H1 (cell line): ENCODE measurements around the gene MRPL19. TPM values are rescaled to one million over a fixed set of nuclear protein-coding genes. Genes with fewer than 3 reads are reported as not detected.

Source experiments
- CTCF ChIA-PET: fragments of 300-600 bp; sonication (Branson Sonifier 250); formaldehyde crosslinking; loops from one replicate; lab custom pipeline; 2021; ENCODE audit not compliant: partially characterized antibody; lab: Charles Lee
- POLR2A ChIA-PET: fragments of 300-600 bp; sonication (Branson Sonifier 250); formaldehyde crosslinking; loops from one replicate; lab custom pipeline; 2021; ENCODE audit warnings: inconsistent platforms; ENCODE audit not compliant: partially characterized antibody; lab: Charles Lee
- DNase-seq, 2 experiments: peaks; one replicate each; pipeline versions ENCODE4 v3.0.0 to v3.0.0-alpha.2; 2010 to 2022; ENCODE audit warnings: low spot score in 2 of 2, low read depth in 1 of 2, mixed read lengths in 1 of 2
- FAIRE-seq: peaks from 2 replicates; lab custom pipeline; 2011; peaks lifted over from hg19 to GRCh38; lab: Jason Lieb, UNC
- H2AFZ ChIP-seq: 2 replicates; pipeline ENCODE4 v1.8.1; 2012; ENCODE audit warnings: low read length, inconsistent platforms
- H2AK5ac ChIP-seq: 2 replicates; pipeline ENCODE4 v1.6.1; 2013; ENCODE audit warnings: low read depth, low read length
- H2BK120ac ChIP-seq: replicated peaks from 2 replicates; pipeline ENCODE3; 2013; ENCODE audit warnings: low read depth, low read length, inconsistent platforms
- H2BK12ac ChIP-seq: 2 replicates; pipeline ENCODE4 v1.6.1; 2013; ENCODE audit warnings: low read depth, low read length
- H2BK15ac ChIP-seq: 2 replicates; pipeline ENCODE4 v1.6.1; 2013; ENCODE audit warnings: low read length
- H2BK20ac ChIP-seq: 2 replicates; pipeline ENCODE4 v1.6.1; 2013; ENCODE audit warnings: low read length
- H2BK5ac ChIP-seq: 2 replicates; pipeline ENCODE4 v1.6.1; 2013; ENCODE audit warnings: low read depth, low read length
- H3K14ac ChIP-seq: 2 replicates; pipeline ENCODE4 v1.6.1; 2013; ENCODE audit warnings: inconsistent platforms; ENCODE audit not compliant: insufficient read length
- H3K18ac ChIP-seq: 2 replicates; pipeline ENCODE4 v1.6.1; 2013; ENCODE audit warnings: low read length; ENCODE audit errors: extremely low read depth
- H3K23ac ChIP-seq: 2 replicates; pipeline ENCODE4 v1.6.1; 2013; ENCODE audit warnings: inconsistent platforms; ENCODE audit not compliant: insufficient read length
- H3K23me2 ChIP-seq: 2 replicates; pipeline ENCODE4 v1.6.1; 2013; ENCODE audit warnings: low read depth, low read length
- H3K27ac ChIP-seq: 2 replicates; pipeline ENCODE4 v1.6.1; 2011; ENCODE audit warnings: low read depth, low read length, inconsistent platforms
- H3K27me3 ChIP-seq, 4 experiments: replicated peaks in 1 of 4; 1 replicate in 1 of 4; 2 replicates in 3 of 4; pipeline versions ENCODE4 v1.6.1 to v1.8.1; 2011 to 2013; ENCODE audit warnings: low read length in 3 of 4, mild to moderate bottlenecking in 3 of 4, inconsistent platforms in 2 of 4, mixed read lengths in 2 of 4, moderate library complexity in 1 of 4; ENCODE audit not compliant: control insufficient read depth in 3 of 4, insufficient read depth in 3 of 4; ENCODE audit errors: extremely low read depth in 1 of 4
- H3K36me3 ChIP-seq, 4 experiments: 2 replicates each; pipeline versions ENCODE4 v1.6.1 to v1.8.1; 2011 to 2013; ENCODE audit warnings: mild to moderate bottlenecking in 4 of 4, low read length in 3 of 4, moderate library complexity in 2 of 4, control low read depth in 1 of 4, inconsistent platforms in 1 of 4; ENCODE audit not compliant: insufficient read depth in 4 of 4, control insufficient read depth in 2 of 4
- H3K4ac ChIP-seq: replicated peaks from 2 replicates; pipeline ENCODE3; 2013; ENCODE audit warnings: low read length, low read depth, mixed read lengths, inconsistent platforms; ENCODE audit not compliant: insufficient read length
- H3K4me1 ChIP-seq, 4 experiments: replicated peaks in 1 of 4; 1 replicate in 1 of 4; 2 replicates in 3 of 4; pipeline versions ENCODE4 v1.6.1 to v1.8.1; 2011 to 2013; ENCODE audit warnings: low read length in 3 of 4, inconsistent platforms in 2 of 4, mixed read lengths in 1 of 4; ENCODE audit not compliant: insufficient read depth in 4 of 4, control insufficient read depth in 3 of 4
- H3K4me2 ChIP-seq, 2 experiments: 2 replicates each; pipeline versions ENCODE4 v1.6.1 to v1.8.1; 2011 to 2013; ENCODE audit warnings: low read depth in 2 of 2, low read length in 2 of 2, control low read depth in 1 of 2, inconsistent platforms in 1 of 2, mild to moderate bottlenecking in 1 of 2; ENCODE audit not compliant: insufficient read depth in 1 of 2
- H3K4me3 ChIP-seq, 4 experiments: fragments of 200-600, 300-600 bp in 1 of 4; sonication (generic), shearing (Covaris generic), sonication (Bioruptor Twin) in 1 of 4; 2 replicates each; pipeline versions ENCODE4 v1.5.1 to v1.8.1; 2011 to 2016; ENCODE audit warnings: low read length in 4 of 4, low read depth in 3 of 4, control low read depth in 2 of 4, inconsistent platforms in 2 of 4, mild to moderate bottlenecking in 2 of 4, mixed read lengths in 1 of 4, moderate library complexity in 1 of 4; ENCODE audit not compliant: insufficient read depth in 2 of 4; ENCODE audit errors: extremely low read depth in 1 of 4
- H3K56ac ChIP-seq: replicated peaks from 2 replicates; pipeline ENCODE3; 2013; ENCODE audit warnings: low read depth, mild to moderate bottlenecking, mixed read lengths, low read length, inconsistent platforms; ENCODE audit not compliant: insufficient read length
- H3K79me1 ChIP-seq: 2 replicates; pipeline ENCODE4 v1.6.1; 2013; ENCODE audit warnings: low read depth, low read length, control low read depth
- H3K79me2 ChIP-seq, 2 experiments: 2 replicates each; pipeline versions ENCODE4 v1.6.1 to v1.8.1; 2012 to 2013; ENCODE audit warnings: low read length in 2 of 2, mild to moderate bottlenecking in 2 of 2, inconsistent platforms in 1 of 2; ENCODE audit not compliant: insufficient read depth in 2 of 2, control insufficient read depth in 1 of 2
- H3K9ac ChIP-seq, 4 experiments: replicated peaks in 1 of 4; 1 replicate in 1 of 4; 2 replicates in 3 of 4; pipeline versions ENCODE4 v1.6.1 to v1.8.1; 2011 to 2013; ENCODE audit warnings: low read depth in 3 of 4, low read length in 3 of 4, control low read depth in 2 of 4, mild to moderate bottlenecking in 2 of 4, moderate library complexity in 2 of 4, inconsistent platforms in 1 of 4; ENCODE audit errors: extremely low read depth in 1 of 4
- H3K9me3 ChIP-seq, 2 experiments: 2 replicates each; pipeline versions ENCODE4 v1.6.1 to v1.8.1; 2012 to 2013; ENCODE audit warnings: mild to moderate bottlenecking in 2 of 2, moderate library complexity in 2 of 2, control low read depth in 1 of 2, inconsistent platforms in 1 of 2, low read depth in 1 of 2, low read length in 1 of 2, mixed read lengths in 1 of 2; ENCODE audit not compliant: insufficient read depth in 2 of 2
- H4K20me1 ChIP-seq, 2 experiments: replicated peaks in 1 of 2; 2 replicates each; pipeline versions ENCODE3 to v1.8.1; 2011 to 2013; ENCODE audit warnings: inconsistent platforms in 2 of 2, low read length in 2 of 2, mild to moderate bottlenecking in 1 of 2; ENCODE audit not compliant: insufficient read depth in 2 of 2, control insufficient read depth in 1 of 2
- H4K5ac ChIP-seq: 2 replicates; pipeline ENCODE4 v1.6.1; 2013; ENCODE audit warnings: low read length, low read depth, mixed read lengths, inconsistent platforms; ENCODE audit not compliant: insufficient read length
- H4K8ac ChIP-seq: 2 replicates; pipeline ENCODE4 v1.8.0; 2013; ENCODE audit warnings: mild to moderate bottlenecking, moderate library complexity, low read length, inconsistent platforms; ENCODE audit not compliant: insufficient read depth; ENCODE audit errors: extremely low read depth
- H4K91ac ChIP-seq: replicated peaks from 2 replicates; pipeline ENCODE3; 2013; ENCODE audit warnings: low read length, mixed read lengths, inconsistent platforms; ENCODE audit not compliant: insufficient read length
- CTCF ChIP-seq, 3 experiments: IDR thresholded peaks; 1 replicate in 2 of 3; 2 replicates in 1 of 3; pipeline versions ENCODE4 v1.5.1 to v1.6.1; 2011; ENCODE audit warnings: low read length in 3 of 3, mild to moderate bottlenecking in 3 of 3, inconsistent platforms in 2 of 3, low read depth in 1 of 3, moderate library complexity in 1 of 3; ENCODE audit not compliant: insufficient read depth in 1 of 3; ENCODE audit errors: control extremely low read depth in 1 of 3
- RAD21 ChIP-seq, 2 experiments: IDR thresholded peaks in 1 of 2; conservative IDR thresholded peaks in 1 of 2; 2 replicates each; pipeline ENCODE4 v1.6.1; 2011; ENCODE audit warnings: low read depth in 2 of 2, low read length in 2 of 2, improper control_type of control experiment in 1 of 2, inconsistent platforms in 1 of 2, mild to moderate bottlenecking in 1 of 2, moderate library complexity in 1 of 2
- RFX5 ChIP-seq: IDR thresholded peaks from 2 replicates; pipeline ENCODE4 v1.6.1; 2011; ENCODE audit warnings: low read depth, low read length, improper control_type of control experiment, borderline replicate concordance
- WGBS, 2 experiments: shearing (Covaris generic) in 1 of 2; methylation state at CpG; one replicate each; pipeline versions ENCODE4 v1.1.6 to v1.1.7; 2013 to 2015; ENCODE audit warnings: low lambda C conversion rate in 2 of 2, mixed read lengths in 2 of 2, inconsistent platforms in 1 of 2, low coverage in 1 of 2, missing lambda C conversion rate in 1 of 2; ENCODE audit not compliant: insufficient replicate concordance in 2 of 2, insufficient coverage in 1 of 2, insufficient read length in 1 of 2; ENCODE audit errors: extremely low coverage in 1 of 2, missing lambda C conversion rate in 1 of 2; 5-methylcytosine and 5-hydroxymethylcytosine counted together
- polyA plus RNA-seq, 7 experiments: library from polyadenylated mRNA; depleted of rRNA in 3 of 7; stranded (reverse) in 5 of 7; unstranded in 2 of 7; fragments of >200 nt in 5 of 7; fragments of 200-250 nt in 2 of 7; gene quantifications; 1 replicate in 5 of 7; 2 replicates in 1 of 7; 4 replicates in 1 of 7; pipeline versions ENCODE4 v1.2.1 to v1.2.3, GENCODE V29; 2011 to 2013; ENCODE audit warnings: missing spikeins in 2 of 7, mixed read lengths in 2 of 7
- total RNA-seq: library from RNA; stranded (reverse); fragmentation: NEBNext Ultra II Directional; extraction: Animal tissue kit (Norgen Biotek cat#: 25700); gene quantifications from 2 replicates; pipeline ENCODE4 v1.2.1, GENCODE V29; 2021

Gene MRPL19
- total and polyA plus RNA-seq, 2 of the 8 experiments (the other 6 are each of a cell fraction or from before 2014, with no cell fraction given), result 18.1 to 75.2 TPM

GRCh38 chr2:75729861-75730260 is 83.3 kb downstream of the MRPL19 start:
- no peaks in the 10 kb centered on the region for H3K36me3 ChIP-seq
- H2AK5ac ChIP-seq, result no peak overlapping the region
- peaks cover 0 to 3% of the 10 kb centered on the region in 2 experiments; a peak in 1 of 4 replicates for H3K9me3 ChIP-seq
- H3K27me3 ChIP-seq, result no peaks in the 10 kb centered on the region
- no peak overlapping the region for H3K4ac ChIP-seq
- no peak overlapping the region for H3K23ac ChIP-seq
- no peak overlapping the region for H3K4me2 ChIP-seq
- H3K27ac ChIP-seq, result no peak overlapping the region
- no peak for FAIRE-seq
- ChIA-PET CTCF (interaction anchor here (0.7 to 4.1 kb wide), 12 partner anchors 9 to 749 kb away, joined by 3 to 19 read pairs (median 4); no protein-coding TSS in a partner anchor), POLR2A (no interaction called here)
- no peak overlapping the region for H3K56ac ChIP-seq
- H2BK15ac ChIP-seq, result no peak overlapping the region
- no peaks in the 10 kb centered on the region for H3K79me2 ChIP-seq
- H2BK5ac ChIP-seq, result no peak overlapping the region
- no peak for DNase-seq
- no peak overlapping the region for H4K5ac ChIP-seq
- no peak overlapping the region for H3K4me3 ChIP-seq
- H3K79me1 ChIP-seq, result no peaks in the 10 kb centered on the region
- H2BK120ac ChIP-seq, result no peak overlapping the region
- H3K23me2 ChIP-seq, result no peaks in the 10 kb centered on the region
- no peak overlapping the region for H3K9ac ChIP-seq
- no peak overlapping the region for H2AFZ ChIP-seq
- TF ChIP-seq RAD21 (IDR thresholded peaks at IDR 0.05 in 1 of 2, conservative IDR thresholded peaks at IDR 0.05 in 1 of 2; ENCODE audit: low read depth in 2 of 2, low read length in 2 of 2), result peak; percentile 71 to 75
- peak in 2 of 3 experiments; percentile 22 to 25; a peak in 2 of 4 replicates for TF ChIP-seq CTCF (IDR thresholded peaks at IDR 0.05; ENCODE audit: control extremely low read depth in 1 of 3, insufficient read depth in 1 of 3, low read depth in 1 of 3, low read length in 3 of 3)
- no peak for TF ChIP-seq RFX5
- no peak overlapping the region for H3K18ac ChIP-seq
- no peak overlapping the region; the same call in 1 of the 2 replicates for H2BK12ac ChIP-seq
- 70% methylated on average over 5 of the region's 5 CpGs; no CpG with 5 or more reads in 1 of the 2 experiments for WGBS, 2 experiments
- H4K91ac ChIP-seq, result no peak overlapping the region
- H3K14ac ChIP-seq, result no peak overlapping the region
- no peak overlapping the region for H4K8ac ChIP-seq
- H3K4me1 ChIP-seq, result no peaks in the 10 kb centered on the region
- no peaks in the 10 kb centered on the region for H4K20me1 ChIP-seq
- H2BK20ac ChIP-seq, result no peak overlapping the region
